PC-3 (cell line): Measurements from ENCODE around the gene ACSS2. TPM values are rescaled to one million over a fixed set of nuclear protein-coding genes. Genes with fewer than 3 reads are reported as not detected.

Source experiments
- ATAC-seq: fragments of 200-7000 bp; cut with Tn5 transposase; 2 replicates; pipeline ENCODE4 v1.9.1; 2020; ENCODE audit warnings: mild to moderate bottlenecking, moderate library complexity
- BruUV-seq: library from RNA; stranded (reverse); fragments of 400-500 nt; replicated peaks from 2 replicates; lab custom pipeline; 2021; lab: Mats Ljungman, UMichigan
- CTCF ChIA-PET: fragments of 300-600 bp; sonication (Branson Sonifier 250); formaldehyde crosslinking; loops from one replicate; lab custom pipeline; 2022; ENCODE audit warnings: antibody characterized with exemption; lab: Charles Lee
- POLR2A ChIA-PET: fragments of 300-600 bp; sonication (Branson Sonifier 250); formaldehyde crosslinking; loops from one replicate; lab custom pipeline; 2022; ENCODE audit warnings: antibody characterized with exemption; ENCODE audit not compliant: unreplicated experiment; lab: Charles Lee
- DNase-seq: peaks from one replicate; pipeline ENCODE4 v3.0.0-alpha.2; 2015
- H2AFZ ChIP-seq: fragments of 300-600 bp; sonication (generic); 2 replicates; pipeline ENCODE4 v1.6.0; 2016; ENCODE audit warnings: antibody characterized with exemption, low read length
- H3F3A ChIP-seq: fragments of 300-600 bp; sonication (generic); one replicate; pipeline ENCODE4 v1.6.0; 2017; ENCODE audit warnings: antibody characterized with exemption, low read length, control low read depth, mild to moderate bottlenecking; ENCODE audit not compliant: unreplicated experiment
- H3K27ac ChIP-seq: fragments of 300-600 bp; sonication (generic); 2 replicates; pipeline ENCODE4 v1.5.1; 2016; ENCODE audit warnings: mild to moderate bottlenecking, low read length
- H3K27me3 ChIP-seq: fragments of 300-600 bp; sonication (generic); 2 replicates; pipeline ENCODE4 v1.6.1; 2016; ENCODE audit warnings: low read length, mixed read lengths
- H3K36me3 ChIP-seq: fragments of 300-600 bp; sonication (generic); 2 replicates; pipeline ENCODE4 v1.6.1; 2016; ENCODE audit warnings: low read depth, mixed run types, low read length, mixed read lengths
- H3K4me1 ChIP-seq: fragments of 300-600 bp; sonication (generic); 2 replicates; pipeline ENCODE4 v1.5.1; 2016; ENCODE audit warnings: low read length; ENCODE audit not compliant: insufficient read depth
- H3K4me2 ChIP-seq: fragments of 300-600 bp; sonication (generic); 2 replicates; pipeline ENCODE4 v1.6.0; 2016; ENCODE audit warnings: low read length
- H3K4me3 ChIP-seq: fragments of 300-600 bp; sonication (generic); 2 replicates; pipeline ENCODE4 v1.5.1; 2016; ENCODE audit warnings: mild to moderate bottlenecking, low read length, mixed read lengths
- H3K79me2 ChIP-seq: fragments of 300-600 bp; sonication (generic); 2 replicates; pipeline ENCODE4 v1.6.1; 2017; ENCODE audit warnings: low read length, mixed read lengths
- H3K9ac ChIP-seq: fragments of 300-600 bp; sonication (generic); 2 replicates; pipeline ENCODE4 v1.6.0; 2016; ENCODE audit warnings: mild to moderate bottlenecking, low read length
- H3K9me2 ChIP-seq: fragments of 300-600 bp; sonication (generic); replicated peaks from 2 replicates; pipeline ENCODE4 v1.6.1; 2016; ENCODE audit warnings: mixed run types, low read length, mixed read lengths
- H3K9me3 ChIP-seq: fragments of 300-600 bp; sonication (generic); 2 replicates; pipeline ENCODE4 v1.6.1; 2016; ENCODE audit warnings: low read length, mixed read lengths
- H4K20me1 ChIP-seq: fragments of 300-600 bp; sonication (generic); 2 replicates; pipeline ENCODE4 v1.6.1; 2016; ENCODE audit warnings: low read length, mixed read lengths
- EZH2 ChIP-seq: fragments of 300-600 bp; sonication (generic); IDR thresholded peaks from one replicate; pipeline ENCODE4 v1.6.1; 2017; ENCODE audit warnings: antibody characterized with exemption, mild to moderate bottlenecking, low read length; ENCODE audit not compliant: unreplicated experiment
- EZH2phosphoT487 ChIP-seq: fragments of 300-600 bp; sonication (generic); IDR thresholded peaks from 2 replicates; pipeline ENCODE4 v1.6.1; 2018; ENCODE audit warnings: mild to moderate bottlenecking, antibody characterized with exemption, low read length, borderline replicate concordance
- intact Hi-C: fragments of 100-400 bp; cut with micrococcal nuclease; formaldehyde crosslinking; loops from 2 replicates; pipeline ENCODE4 v1.9.0; 2023
- total RNA-seq: library from RNA; depleted of rRNA; stranded (reverse); fragments of >200 nt; gene quantifications from 2 replicates; pipeline ENCODE4 v1.2.3, GENCODE V29; 2014
- TF ChIP-seq, protein P1 (sequence below): fragments of 300-600 bp; sonication (generic); conservative IDR thresholded peaks from 2 replicates; pipeline ENCODE4 v1.5.1; 2017; ENCODE audit warnings: antibody characterized with exemption, low read depth, mild to moderate bottlenecking, low read length

Gene ACSS2
- total RNA-seq, 1 experiment from 2014 or later: 78.9 TPM

DNA sequence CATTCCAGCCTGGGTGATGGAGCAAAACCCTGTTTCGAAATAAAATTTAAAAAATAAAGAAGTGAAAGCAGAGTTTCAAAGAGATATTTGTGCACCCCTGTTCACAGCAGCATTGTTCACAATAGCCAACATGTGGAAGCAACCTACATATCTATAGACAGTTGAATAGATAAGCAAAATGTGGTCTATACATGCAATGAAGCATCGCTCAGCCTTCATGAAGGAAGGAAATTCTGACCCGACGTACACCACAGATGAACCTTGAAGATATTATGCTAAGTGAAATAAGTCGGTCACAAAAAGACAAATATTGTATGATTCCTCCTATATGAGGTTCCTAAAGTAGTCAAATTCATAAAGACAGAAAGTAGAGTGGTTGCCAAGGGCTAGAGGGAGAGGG, 44.5 kb upstream of the ACSS2 start:
- no peak for DNase-seq
- Histone ChIP-seq H3K4me1 (no peaks in the 10 kb centered on the region), H3K9me3 (no peaks in the 10 kb centered on the region), H3K36me3 (no peaks in the 10 kb centered on the region), H3K9me2 (no peaks in the 10 kb centered on the region), H4K20me1 (no peaks in the 10 kb centered on the region), H3K27ac (no peak overlapping the region), H3K4me3 (no peak overlapping the region), H3K4me2 (no peak overlapping the region), H3K9ac (no peak overlapping the region), H3F3A (no peaks in the 10 kb centered on the region), H2AFZ (no peak overlapping the region), H3K79me2 (no peaks in the 10 kb centered on the region), H3K27me3 (peaks cover 13% of the 10 kb centered on the region; the same call in 1 of the 2 replicates)
- TF ChIP-seq EZH2 (no peak), EZH2phosphoT487 (no peak)
- TF ChIP-seq, protein P1, sequence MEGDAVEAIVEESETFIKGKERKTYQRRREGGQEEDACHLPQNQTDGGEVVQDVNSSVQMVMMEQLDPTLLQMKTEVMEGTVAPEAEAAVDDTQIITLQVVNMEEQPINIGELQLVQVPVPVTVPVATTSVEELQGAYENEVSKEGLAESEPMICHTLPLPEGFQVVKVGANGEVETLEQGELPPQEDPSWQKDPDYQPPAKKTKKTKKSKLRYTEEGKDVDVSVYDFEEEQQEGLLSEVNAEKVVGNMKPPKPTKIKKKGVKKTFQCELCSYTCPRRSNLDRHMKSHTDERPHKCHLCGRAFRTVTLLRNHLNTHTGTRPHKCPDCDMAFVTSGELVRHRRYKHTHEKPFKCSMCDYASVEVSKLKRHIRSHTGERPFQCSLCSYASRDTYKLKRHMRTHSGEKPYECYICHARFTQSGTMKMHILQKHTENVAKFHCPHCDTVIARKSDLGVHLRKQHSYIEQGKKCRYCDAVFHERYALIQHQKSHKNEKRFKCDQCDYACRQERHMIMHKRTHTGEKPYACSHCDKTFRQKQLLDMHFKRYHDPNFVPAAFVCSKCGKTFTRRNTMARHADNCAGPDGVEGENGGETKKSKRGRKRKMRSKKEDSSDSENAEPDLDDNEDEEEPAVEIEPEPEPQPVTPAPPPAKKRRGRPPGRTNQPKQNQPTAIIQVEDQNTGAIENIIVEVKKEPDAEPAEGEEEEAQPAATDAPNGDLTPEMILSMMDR: no peak
- intact Hi-C loops: loop anchor here (5.0 to 10.0 kb wide), 2 partner anchors 375 to 433 kb away; no protein-coding TSS in a partner anchor
- no TSS peak for BruUV-seq
- no peak for ATAC-seq
- CTCF ChIA-PET: no interaction called here
- POLR2A ChIA-PET: no interaction called here

DNA sequence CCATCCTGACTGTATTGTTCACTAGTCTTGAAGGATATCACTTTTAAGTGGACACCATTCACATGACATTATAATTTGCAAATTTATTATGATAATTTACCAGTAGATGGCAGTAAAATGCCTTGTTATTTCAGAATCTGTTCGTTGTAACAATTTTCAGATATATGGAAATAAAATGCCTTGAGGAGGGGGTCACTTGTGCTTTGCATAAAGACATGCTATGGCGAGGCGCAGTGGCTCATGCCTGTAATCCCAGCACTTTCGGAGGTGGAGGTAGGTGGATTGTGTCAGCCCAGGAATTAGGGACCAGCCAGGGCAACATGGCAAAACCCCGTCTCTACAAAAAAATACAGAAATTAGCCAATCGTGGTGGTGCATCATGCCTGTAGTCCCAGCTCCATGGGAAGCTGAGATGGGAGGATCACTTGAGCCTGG, 41.9 kb upstream of the ACSS2 start:
- Histone ChIP-seq H4K20me1 (no peaks in the 10 kb centered on the region), H3K79me2 (no peaks in the 10 kb centered on the region), H2AFZ (peak overlapping the region; percentile 80), H3K27ac (no peak overlapping the region), H3K4me2 (peak overlapping the region; percentile 90), H3K36me3 (no peaks in the 10 kb centered on the region), H3K9me3 (no peaks in the 10 kb centered on the region), H3K4me1 (no peaks in the 10 kb centered on the region), H3K9ac (no peak overlapping the region), H3K9me2 (no peaks in the 10 kb centered on the region), H3K27me3 (peaks cover 13% of the 10 kb centered on the region; the same call in 1 of the 2 replicates), H3F3A (no peaks in the 10 kb centered on the region), H3K4me3 (peak overlapping the region; percentile 62)
- no peak for TF ChIP-seq EZH2phosphoT487
- TF ChIP-seq, protein P1: peak; percentile 72
- TF ChIP-seq EZH2: no peak
- BruUV-seq: no TSS peak
- CTCF ChIA-PET: interaction anchor here (0.6 to 1.2 kb wide), 2 partner anchors 38 to 167 kb away, joined by 3 read pairs; partner anchors contain the start of gene GGT7
- intact Hi-C loops: loop anchor here (1.0 to 10.0 kb wide), 4 partner anchors 40 to 430 kb away; no protein-coding TSS in a partner anchor
- ATAC-seq: peak; percentile 84
- POLR2A ChIA-PET: interaction anchor here (0.7 kb wide), 1 partner anchor 281 kb away, joined by 4 read pairs; no protein-coding TSS in a partner anchor
- peak; percentile 86 for DNase-seq

DNA sequence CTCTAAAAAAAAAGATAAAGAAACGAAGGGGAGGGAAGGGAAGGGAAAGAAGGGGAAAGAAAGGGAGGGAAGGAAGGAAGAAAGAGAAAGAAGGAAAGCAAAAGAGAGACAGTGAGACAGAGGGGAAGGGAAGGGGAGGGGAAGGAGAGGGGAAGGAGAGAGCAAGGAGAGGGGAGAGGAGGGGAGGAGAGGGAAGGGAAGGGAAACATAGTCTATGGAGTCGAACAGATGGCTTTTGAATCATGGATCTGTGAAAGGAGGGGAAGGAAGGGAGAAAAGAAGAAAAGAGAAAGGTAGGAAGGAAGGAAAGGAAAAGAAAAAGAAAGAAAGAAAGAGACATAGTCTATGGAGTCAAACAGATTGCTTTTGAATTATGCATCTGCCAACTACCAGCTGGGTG, 34.3 kb upstream of the ACSS2 start:
- BruUV-seq: no TSS peak
- H3K36me3 ChIP-seq: no peaks in the 10 kb centered on the region
- H3K9me2 ChIP-seq: no peaks in the 10 kb centered on the region
- no peak for ATAC-seq
- H3F3A ChIP-seq: no peaks in the 10 kb centered on the region
- H3K4me2 ChIP-seq: no peak overlapping the region
- TF ChIP-seq EZH2phosphoT487 (no peak), EZH2 (no peak)
- TF ChIP-seq, protein P1: no peak
- no peaks in the 10 kb centered on the region for H3K9me3 ChIP-seq
- intact Hi-C loops: no loop called here
- H3K4me1 ChIP-seq: no peaks in the 10 kb centered on the region
- DNase-seq: no peak
- H2AFZ ChIP-seq: no peak overlapping the region
- no peak overlapping the region for H3K4me3 ChIP-seq
- POLR2A ChIA-PET: no interaction called here
- no peaks in the 10 kb centered on the region for H3K27me3 ChIP-seq
- no peak overlapping the region for H3K27ac ChIP-seq
- no peak overlapping the region for H3K9ac ChIP-seq
- no peaks in the 10 kb centered on the region for H3K79me2 ChIP-seq
- H4K20me1 ChIP-seq: no peaks in the 10 kb centered on the region
- CTCF ChIA-PET: no interaction called here
